Neuron (in vitro differentiated cells): Measurements from ENCODE around the gene VPS72.

Source experiments
- H2AFZ ChIP-seq: one replicate; pipeline ENCODE4 v1.6.1; 2013; ENCODE audit warnings: low read depth, mild to moderate bottlenecking, inconsistent platforms, low read length, moderate library complexity
- H3K27me3 ChIP-seq: one replicate; pipeline ENCODE4 v1.6.1; 2013; ENCODE audit warnings: low read length; ENCODE audit not compliant: insufficient read depth
- H3K36me3 ChIP-seq: one replicate; pipeline ENCODE4 v1.6.1; 2013; ENCODE audit warnings: low read length; ENCODE audit not compliant: insufficient read depth
- H3K4me1 ChIP-seq: one replicate; pipeline ENCODE4 v1.6.1; 2013; ENCODE audit warnings: low read length; ENCODE audit not compliant: insufficient read depth
- H3K4me3 ChIP-seq: 2 replicates; pipeline ENCODE4 v1.5.1; 2013; ENCODE audit warnings: mild to moderate bottlenecking, low read length, moderate library complexity
- H3K9me3 ChIP-seq: one replicate; pipeline ENCODE4 v1.6.1; 2013; ENCODE audit warnings: low read length

Gene VPS72

DNA sequence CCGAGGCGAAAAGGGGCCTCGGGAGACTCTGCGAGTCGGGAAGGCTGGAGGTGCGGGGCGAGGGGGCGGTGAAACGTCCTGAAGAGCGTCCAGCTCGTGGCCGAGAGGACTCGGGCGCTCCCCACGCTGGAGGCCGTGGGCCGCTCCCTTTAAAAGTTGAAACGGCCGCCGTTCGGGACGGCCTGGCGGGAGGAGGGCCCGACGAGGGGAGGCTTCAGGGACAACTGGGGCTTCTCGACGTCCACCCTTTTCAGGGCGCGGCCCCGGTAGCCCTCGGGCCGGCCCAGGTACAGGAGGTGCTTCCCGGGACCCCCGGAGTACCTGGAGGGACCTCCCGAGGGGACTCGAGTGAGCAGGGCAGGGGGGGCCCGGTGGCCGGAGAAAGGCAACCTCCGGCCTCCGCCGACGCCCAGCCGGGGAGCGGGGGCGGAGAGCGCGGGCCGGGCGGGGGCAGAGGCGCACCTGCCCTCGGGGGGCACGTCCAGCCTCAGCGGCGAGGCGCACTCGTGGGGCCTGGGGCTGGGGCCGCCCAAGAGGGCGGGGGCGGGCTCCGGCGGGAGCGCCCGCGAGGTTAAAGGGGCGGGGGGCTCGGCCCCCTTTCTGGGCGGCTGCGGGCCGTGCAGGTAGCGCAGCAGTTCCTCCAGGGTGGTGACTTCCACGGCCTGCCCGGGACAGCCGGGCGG is 57.5 kb downstream of the VPS72 start:
- H2AFZ ChIP-seq: no peak overlapping the region
- peaks cover 41% of the 10 kb centered on the region for H3K36me3 ChIP-seq
- H3K9me3 ChIP-seq: no peaks in the 10 kb centered on the region
- H3K27me3 ChIP-seq: no peaks in the 10 kb centered on the region
- H3K4me1 ChIP-seq: no peaks in the 10 kb centered on the region
- H3K4me3 ChIP-seq: no peak overlapping the region

GRCh38 chr1:151131701-151132334 is 58.2 kb downstream of the VPS72 start:
- no peak overlapping the region for H3K4me3 ChIP-seq
- no peaks in the 10 kb centered on the region for H3K9me3 ChIP-seq
- H3K36me3 ChIP-seq: peaks cover 38% of the 10 kb centered on the region
- no peaks in the 10 kb centered on the region for H3K4me1 ChIP-seq
- H2AFZ ChIP-seq: no peak overlapping the region
- H3K27me3 ChIP-seq: no peaks in the 10 kb centered on the region

GRCh38 chr1:151130987-151131586 is 58.9 kb downstream of the VPS72 start:
- Histone ChIP-seq H2AFZ (no peak overlapping the region), H3K4me1 (no peaks in the 10 kb centered on the region), H3K9me3 (no peaks in the 10 kb centered on the region), H3K27me3 (no peaks in the 10 kb centered on the region), H3K4me3 (no peak overlapping the region), H3K36me3 (peaks cover 31% of the 10 kb centered on the region)

GRCh38 chr1:151128800-151129199 is 61.2 kb downstream of the VPS72 start:
- H3K4me3 ChIP-seq: no peak overlapping the region
- H3K27me3 ChIP-seq: no peaks in the 10 kb centered on the region
- H2AFZ ChIP-seq: no peak overlapping the region
- H3K36me3 ChIP-seq: peaks cover 8% of the 10 kb centered on the region
- H3K4me1 ChIP-seq: peaks cover 5% of the 10 kb centered on the region
- H3K9me3 ChIP-seq: no peaks in the 10 kb centered on the region
